Measurements from ENCODE around the gene MCM7. TPM values are rescaled to one million over a fixed set of nuclear protein-coding genes. Genes with fewer than 3 reads are reported as not detected.

The MCM7 gene
- total and polyA plus RNA-seq, 10 of the 15 experiments (the other 5 are each of a cell fraction or from before 2014, with no cell fraction given), result 183 to 383 (median 244) TPM

GRCh38 chr7:100119072-100119969 is 18.1 kb upstream of the MCM7 start, which contains the start of the genes CNPY4 and TAF6 (continued):
- TF ChIP-seq ATF2 (IDR thresholded peaks at IDR 0.05; ENCODE audit: low read length) (no peak), NR2C1 (IDR thresholded peaks at IDR 0.05) (no peak), IRF4 (IDR thresholded peaks at IDR 0.05; ENCODE audit: low read depth, low read length) (no peak; the same call in 1 of the 2 replicates), POU2F2 (IDR thresholded peaks at IDR 0.05; ENCODE audit: borderline replicate concordance, low read depth, low read length) (no peak), CBX3 (IDR thresholded peaks at IDR 0.05; ENCODE audit: borderline replicate concordance, low read depth) (no peak), ZBTB11 (CRISPR knock-in tag; IDR thresholded peaks at IDR 0.05) (no peak), DPF2 (IDR thresholded peaks at IDR 0.05) (0 out of 2 replicates have a peak, but pooled peaks have one; percentile 22), MAX (IDR thresholded peaks at IDR 0.05; ENCODE audit: low read depth, low read length) (peak; percentile 83; the same call in 1 of the 2 replicates), EGR1 (IDR thresholded peaks at IDR 0.05; ENCODE audit: borderline replicate concordance in 1 of 2, low read depth in 2 of 2, low read length in 2 of 2) (peak in 1 of 2 experiments; percentile 79; a peak in 2 of 3 replicates), JUNB (IDR thresholded peaks at IDR 0.05) (no peak), RAD51 (IDR thresholded peaks at IDR 0.05) (peak; percentile 94), SIN3A (IDR thresholded peaks at IDR 0.05; ENCODE audit: low read depth, low read length) (peak; percentile 51; the same call in 1 of the 2 replicates), BRCA1 (IDR thresholded peaks at IDR 0.05; ENCODE audit: low read depth, low read length) (no peak), SMARCA5 (IDR thresholded peaks at IDR 0.05) (no peak; the same call in 1 of the 2 replicates), NBN (IDR thresholded peaks at IDR 0.05) (peak; percentile 63; the same call in 1 of the 2 replicates), SP1 (IDR thresholded peaks at IDR 0.05; ENCODE audit: low read depth, low read length) (peak; percentile 59), JUND (IDR thresholded peaks at IDR 0.05; ENCODE audit: low read depth, low read length) (no peak), BMI1 (IDR thresholded peaks at IDR 0.05; ENCODE audit: borderline replicate concordance) (peak; percentile 96), FOXK2 (IDR thresholded peaks at IDR 0.05) (peak; percentile 84), NKRF (conservative IDR thresholded peaks at IDR 0.05) (peak; percentile 83), USF1 (IDR thresholded peaks at IDR 0.05; ENCODE audit: borderline replicate concordance, extremely low read length, insufficient read depth, low read depth, low read length) (no peak), CBFB (IDR thresholded peaks at IDR 0.05; ENCODE audit: low read depth) (peak; percentile 66; the same call in 1 of the 2 replicates), POLR2AphosphoS5 (IDR thresholded peaks at IDR 0.05; ENCODE audit: low read length) (peak; percentile 73; the same call in 1 of the 2 replicates)
